Panc1 (cell line): ENCODE results near the gene ADORA2B. TPM values are rescaled to one million over a fixed set of nuclear protein-coding genes. Genes with fewer than 3 reads are reported as not detected.

Experiments
- ATAC-seq: fragments of 200-7000 bp; cut with Tn5 transposase; 2 replicates; pipeline ENCODE4 v1.9.1; 2020; ENCODE audit warnings: mild to moderate bottlenecking, moderate library complexity
- BruUV-seq: library from RNA; stranded (reverse); fragments of 400-500 nt; replicated peaks from 2 replicates; lab custom pipeline; 2021; lab: Mats Ljungman, UMichigan
- CTCF ChIA-PET: fragments of 300-600 bp; sonication (Branson Sonifier 250); formaldehyde crosslinking; loops from one replicate; lab custom pipeline; 2022; ENCODE audit warnings: antibody characterized with exemption; lab: Charles Lee
- POLR2A ChIA-PET: fragments of 300-600 bp; sonication (Branson Sonifier 250); formaldehyde crosslinking; loops from one replicate; lab custom pipeline; 2022; ENCODE audit warnings: antibody characterized with exemption; lab: Charles Lee
- DNase-seq: peaks from one replicate; pipeline ENCODE4 v3.0.0-alpha.2; 2010; ENCODE audit warnings: low read depth, low spot score
- H3K27ac ChIP-seq: 2 replicates; pipeline ENCODE4 v1.5.1; 2011; ENCODE audit warnings: mild to moderate bottlenecking, low read length, inconsistent platforms
- H3K27me3 ChIP-seq: fragments of 200-500 bp; sonication (Bioruptor generic); 2 replicates; pipeline ENCODE4 v1.6.0; 2014; ENCODE audit warnings: low read length, inconsistent platforms; ENCODE audit not compliant: control insufficient read depth, insufficient read depth
- H3K36me3 ChIP-seq: fragments of 200-500 bp; sonication (Bioruptor generic); 2 replicates; pipeline ENCODE4 v1.5.1; 2014; ENCODE audit warnings: inconsistent platforms, mild to moderate bottlenecking, low read length, moderate library complexity; ENCODE audit not compliant: control insufficient read depth, insufficient read depth
- H3K4me1 ChIP-seq: 2 replicates; pipeline ENCODE4 v1.5.1; 2011; ENCODE audit warnings: inconsistent platforms, mild to moderate bottlenecking, low read length, moderate library complexity; ENCODE audit not compliant: control insufficient read depth, insufficient read depth
- H3K4me3 ChIP-seq, 2 experiments: 2 replicates each; pipeline ENCODE4 v1.5.1; 2011 to 2012; ENCODE audit warnings: low read depth in 2 of 2, low read length in 2 of 2, mild to moderate bottlenecking in 2 of 2, inconsistent platforms in 1 of 2, moderate library complexity in 1 of 2
- H3K9me3 ChIP-seq: fragments of 200-500 bp; sonication (Bioruptor generic); 2 replicates; pipeline ENCODE4 v1.5.1; 2014; ENCODE audit warnings: low read depth, mild to moderate bottlenecking, inconsistent platforms, low read length, moderate library complexity; ENCODE audit not compliant: control insufficient read depth, insufficient read depth
- CTCF ChIP-seq: fragments of 450-650 bp; IDR thresholded peaks from 2 replicates; pipeline ENCODE4 v1.5.1; 2017; ENCODE audit warnings: mild to moderate bottlenecking
- POLR2AphosphoS5 ChIP-seq: IDR thresholded peaks from 2 replicates; pipeline ENCODE4 v1.6.1; 2012; ENCODE audit warnings: mild to moderate bottlenecking, low read depth, low read length, moderate library complexity
- REST ChIP-seq, 2 experiments: IDR thresholded peaks; 2 replicates each; pipeline ENCODE4 v1.6.1; 2011 to 2012; ENCODE audit warnings: low read depth in 2 of 2, control low read depth in 1 of 2, low read length in 1 of 2, mild to moderate bottlenecking in 1 of 2, moderate library complexity in 1 of 2; ENCODE audit not compliant: insufficient read depth in 1 of 2
- SIN3A ChIP-seq: IDR thresholded peaks from 2 replicates; pipeline ENCODE4 v1.6.1; 2012; ENCODE audit warnings: low read depth, mild to moderate bottlenecking, low read length, moderate library complexity, borderline replicate concordance; ENCODE audit not compliant: insufficient read depth
- TCF7L2 ChIP-seq: IDR thresholded peaks from 2 replicates; pipeline ENCODE4 v1.6.1; 2011; ENCODE audit warnings: mild to moderate bottlenecking, low read depth, low read length, inconsistent platforms
- in situ Hi-C: cut with HindIII; loops from 2 replicates; pipeline ENCODE4 v1.10.0; 2016; ENCODE audit warnings: low sequenced_read_pairs, low pct_unique_long_range_greater_than_20kb
- intact Hi-C: fragments of 100-400 bp; cut with micrococcal nuclease; formaldehyde crosslinking; loops from one replicate; pipeline ENCODE4 v1.10.0; 2022; ENCODE audit not compliant: unreplicated experiment
- total RNA-seq: library from RNA; stranded (reverse); gene quantifications from one replicate; pipeline ENCODE4 v1.2.1, GENCODE V29; 2021; ENCODE audit not compliant: unreplicated experiment

ADORA2B gene
- total RNA-seq, 1 experiment from 2014 or later: 42.7 TPM

- ChIA-PET POLR2A (no interaction called here), CTCF (no interaction called here)
- Histone ChIP-seq H3K27ac (no peak overlapping the region), H3K36me3 (no peaks in the 10 kb centered on the region), H3K4me3 (no peak overlapping the region), H3K4me1 (0 out of 2 replicates have a peak, but pooled peaks cover 2% of the 10 kb centered on the region), H3K27me3 (no peaks in the 10 kb centered on the region), H3K9me3 (no peaks in the 10 kb centered on the region)
- intact Hi-C loops: no loop called here
- no peak for ATAC-seq
- no TSS peak for BruUV-seq
- in situ Hi-C loops: no loop called here
- no peak for DNase-seq
- no peak for TF ChIP-seq POLR2AphosphoS5
- TF ChIP-seq CTCF: no peak
- TF ChIP-seq TCF7L2: no peak
- no peak for TF ChIP-seq REST (IDR thresholded peaks at IDR 0.05; ENCODE audit: insufficient read depth in 1 of 2, low read depth in 2 of 2, low read length in 1 of 2)
- no peak for TF ChIP-seq SIN3A
Measured at GRCh38 chr17:15931394-15931793, 13.5 kb upstream of the ADORA2B start.

- no peaks in the 10 kb centered on the region for H3K36me3 ChIP-seq
- no peak for ATAC-seq
- POLR2A ChIA-PET: no interaction called here
- no peaks in the 10 kb centered on the region for H3K9me3 ChIP-seq
- CTCF ChIA-PET: no interaction called here
- H3K27me3 ChIP-seq: no peaks in the 10 kb centered on the region
- H3K27ac ChIP-seq: no peak overlapping the region
- no TSS peak for BruUV-seq
- in situ Hi-C loops (no loop called here), intact Hi-C loops (no loop called here)
- no peaks in the 10 kb centered on the region for H3K4me1 ChIP-seq
- no peak overlapping the region for H3K4me3 ChIP-seq
- no peak for TF ChIP-seq TCF7L2
- no peak for TF ChIP-seq POLR2AphosphoS5
- no peak for TF ChIP-seq REST (IDR thresholded peaks at IDR 0.05; ENCODE audit: insufficient read depth in 1 of 2, low read depth in 2 of 2, low read length in 1 of 2)
- no peak for TF ChIP-seq SIN3A
- no peak for TF ChIP-seq CTCF
- DNase-seq: no peak
Measured at GRCh38 chr17:15934866-15935265, 10.1 kb upstream of the ADORA2B start.
